NCI-H345 (cell line): ENCODE data around the gene AEBP1.
A peak's percentile ranks its signal among the peaks of the same experiment; 100 is the strongest.
"Not testable (repeated sequence)": the region's sequence is repeated elsewhere in the genome, so short reads cannot be mapped to it uniquely, and the experiment has no call there.

Experiments
- DNase-seq: peaks from one replicate; lab custom pipeline; 2025; lab: John Stamatoyannopoulos, UW

AEBP1 gene

GRCh38 chr7:44120395-44120794, 16.2 kb downstream of the AEBP1 start:
- DNase-seq, result no peak

- DNase-seq, result no peak
Observed at GRCh38 chr7:44121761-44122420, 17.7 kb downstream of the AEBP1 start.

GRCh38 chr7:44122529-44122928, 18.4 kb downstream of the AEBP1 start:
- DNase-seq, result no peak

- peak; percentile 98 for DNase-seq
Observed at GRCh38 chr7:44123190-44124003, 19.3 kb downstream of the AEBP1 start, which contains the start of gene POLD2. Gene POLD2 (minus strand): TSS chr7:44123548. CDS start chr7:44122053, 1,495 bp downstream.

GRCh38 chr7:44124822-44125202, 20.7 kb downstream of the AEBP1 start:
- DNase-seq, result no peak

- not testable (repeated sequence) for DNase-seq
Observed at GRCh38 chr7:44126574-44126973, 22.4 kb downstream of the AEBP1 start.

- DNase-seq, result no peak
Observed at GRCh38 chr7:44127161-44127560, 23.0 kb downstream of the AEBP1 start.

- no peak for DNase-seq
Observed at GRCh38 chr7:44128721-44129582, 24.8 kb downstream of the AEBP1 start.

- DNase-seq, result no peak
Observed at GRCh38 chr7:44131173-44132029, 27.3 kb downstream of the AEBP1 start.

GRCh38 chr7:44132039-44132438, 27.9 kb downstream of the AEBP1 start:
- no peak for DNase-seq

GRCh38 chr7:44133295-44133694, 29.1 kb downstream of the AEBP1 start:
- no peak for DNase-seq

GRCh38 chr7:44134943-44135628, 30.9 kb downstream of the AEBP1 start:
- DNase-seq, result no peak

- DNase-seq, result no peak
Observed at GRCh38 chr7:44136731-44137130, 32.6 kb downstream of the AEBP1 start.

- no peak for DNase-seq
Observed at GRCh38 chr7:44138698-44139097, 34.6 kb downstream of the AEBP1 start.

- DNase-seq, result no peak
Observed at GRCh38 chr7:44139311-44140010, 35.3 kb downstream of the AEBP1 start.

GRCh38 chr7:44140341-44140740, 36.2 kb downstream of the AEBP1 start:
- DNase-seq, result no peak

- no peak for DNase-seq
Observed at GRCh38 chr7:44141221-44141850, 37.2 kb downstream of the AEBP1 start, which contains the start of gene MYL7. Gene MYL7 (minus strand): TSS chr7:44141332. CDS start chr7:44141305, 27 bp downstream.

- no peak for DNase-seq
Observed at GRCh38 chr7:44142028-44142427, 37.9 kb downstream of the AEBP1 start.

GRCh38 chr7:44143646-44144250, 39.6 kb downstream of the AEBP1 start:
- DNase-seq, result no peak
